Activated naive CD4-positive, alpha-beta T cell treated with anti-CD3 and anti-CD28 coated beads, Interleukin-2, amount 50 U/mL, for 24 hours (primary cell): ENCODE measurements around the gene OR10S1.
"Not testable (repeated sequence)": the region's sequence is repeated elsewhere in the genome, so short reads cannot be mapped to it uniquely, and the experiment has no call there.

Experiments used
- H3K27ac Mint-ChIP-seq: one replicate; pipeline ENCODE4 v1.8.0; 2021; ENCODE audit warnings: mild to moderate bottlenecking, mixed read lengths
- H3K27me3 Mint-ChIP-seq: one replicate; pipeline ENCODE4 v1.8.0; 2021; ENCODE audit warnings: mixed read lengths
- H3K36me3 Mint-ChIP-seq: one replicate; pipeline ENCODE4 v1.8.0; 2021; ENCODE audit warnings: mixed read lengths
- H3K4me1 Mint-ChIP-seq: one replicate; pipeline ENCODE4 v1.8.0; 2021; ENCODE audit warnings: mixed read lengths
- H3K4me3 Mint-ChIP-seq: one replicate; pipeline ENCODE4 v1.8.0; 2021; ENCODE audit warnings: mild to moderate bottlenecking, mixed read lengths
- H3K9me3 Mint-ChIP-seq: one replicate; pipeline ENCODE4 v1.8.0; 2021; ENCODE audit warnings: mixed read lengths

The OR10S1 gene

DNA sequence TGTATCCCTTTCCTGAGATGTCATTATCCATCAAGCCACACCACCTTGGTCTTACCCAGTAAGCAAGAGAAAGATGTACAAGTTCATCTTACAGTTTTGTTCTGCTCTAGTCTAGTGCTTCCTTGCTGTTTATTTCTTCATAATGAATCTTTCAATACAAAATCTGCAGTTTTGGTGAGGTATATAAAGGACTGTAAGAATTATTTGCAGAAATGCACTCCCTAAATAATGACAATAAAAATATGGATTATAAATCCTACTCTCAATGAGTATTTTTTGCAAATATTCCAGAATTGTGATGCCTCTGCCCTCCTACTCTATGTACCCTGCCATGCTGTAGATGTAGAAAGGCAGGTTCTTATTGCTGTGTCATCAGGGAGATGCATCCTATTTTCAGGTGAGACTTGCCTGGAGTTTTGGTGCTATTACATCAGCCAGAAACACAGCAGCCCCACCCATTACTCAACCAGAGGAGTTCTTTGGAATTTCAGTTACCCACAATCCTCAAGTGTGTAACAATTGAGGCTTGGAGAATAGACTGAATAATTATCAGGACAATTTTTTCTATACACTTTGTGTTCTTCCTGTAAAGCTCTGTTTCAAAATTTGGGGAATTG is at the start of gene OR10S1:
TSS of gene OR10S1 (minus strand) at position 51 of the 617 bp plus-strand sequence. CDS start 117 bp downstream, outside the sequence.
- H3K4me1 Mint-ChIP-seq, result no peaks in the 10 kb centered on the region
- no peak within 1 kb of the TSS for H3K27ac Mint-ChIP-seq

DNA sequence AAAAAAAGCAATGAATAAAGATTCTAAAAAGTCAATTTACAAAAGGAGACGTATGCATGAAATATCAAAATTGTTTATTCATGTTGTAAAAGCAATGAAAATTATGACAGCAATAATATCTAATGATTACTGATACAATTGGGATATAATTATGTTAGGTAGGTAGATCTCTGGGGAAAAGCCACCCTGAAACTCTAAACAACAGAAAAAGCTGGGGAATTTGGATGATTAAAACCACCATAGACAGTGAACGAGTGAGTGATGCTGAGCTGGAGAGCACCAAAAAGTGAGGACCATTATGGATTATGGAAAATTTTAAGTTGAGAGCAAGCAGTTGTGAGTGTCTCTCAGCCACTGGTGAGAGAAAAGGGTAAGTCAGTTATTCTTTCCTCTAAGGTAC is 48.9 kb upstream of the OR10S1 start, which contains the start of gene OR10G8:
TSS of gene OR10G8 (plus strand) at position 301 of the 400 bp plus-strand sequence. CDS start 2,825 bp downstream, outside the sequence.
- Mint-ChIP-seq H3K36me3 (no peaks in the 10 kb centered on the region), H3K4me3 (no peak within 1 kb of the TSS), H3K4me1 (no peaks in the 10 kb centered on the region), H3K27me3 (no peaks in the 10 kb centered on the region), H3K9me3 (no peaks in the 10 kb centered on the region), H3K27ac (no peak within 1 kb of the TSS)

More for the DNA sequence above, at the start of gene OR10S1:
- no peaks in the 10 kb centered on the region for H3K9me3 Mint-ChIP-seq
- H3K36me3 Mint-ChIP-seq, result no peaks in the 10 kb centered on the region
- no peak within 1 kb of the TSS for H3K4me3 Mint-ChIP-seq
- H3K27me3 Mint-ChIP-seq, result peaks cover 1% of the 10 kb centered on the region

DNA sequence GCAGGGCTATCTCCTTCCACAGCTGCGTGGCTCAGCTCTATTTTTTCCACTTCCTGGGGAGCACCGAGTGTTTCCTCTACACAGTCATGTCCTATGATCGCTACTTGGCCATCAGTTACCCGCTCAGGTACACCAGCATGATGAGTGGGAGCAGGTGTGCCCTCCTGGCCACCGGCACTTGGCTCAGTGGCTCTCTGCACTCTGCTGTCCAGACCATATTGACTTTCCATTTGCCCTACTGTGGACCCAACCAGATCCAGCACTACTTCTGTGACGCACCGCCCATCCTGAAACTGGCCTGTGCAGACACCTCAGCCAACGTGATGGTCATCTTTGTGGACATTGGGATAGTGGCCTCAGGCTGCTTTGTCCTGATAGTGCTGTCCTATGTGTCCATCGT is 38.3 kb upstream of the OR10S1 start:
- not testable (repeated sequence) for H3K4me3 Mint-ChIP-seq, H3K4me1 Mint-ChIP-seq, H3K9me3 Mint-ChIP-seq, H3K27ac Mint-ChIP-seq, H3K36me3 Mint-ChIP-seq, H3K27me3 Mint-ChIP-seq

GRCh38 chr11:124012697-124013096 is 35.1 kb upstream of the OR10S1 start, which contains the start of gene OR10G4:
Gene OR10G4 (plus strand): TSS chr11:124012997. CDS start chr11:124015575, 2,578 bp downstream.
- H3K27ac Mint-ChIP-seq, result no peak within 1 kb of the TSS
- H3K4me3 Mint-ChIP-seq, result no peak within 1 kb of the TSS
- peaks cover 6% of the 10 kb centered on the region for H3K27me3 Mint-ChIP-seq

GRCh38 chr11:123995119-123995518 is 17.5 kb upstream of the OR10S1 start, which contains the start of gene OR10G6:
Gene OR10G6 (minus strand): TSS chr11:123995161. CDS start chr11:123995161, 0 bp downstream.
- H3K4me3 Mint-ChIP-seq, result no peak within 1 kb of the TSS
- H3K27ac Mint-ChIP-seq, result no peak within 1 kb of the TSS
- H3K27me3 Mint-ChIP-seq, result no peaks in the 10 kb centered on the region
- H3K4me1 Mint-ChIP-seq, result no peaks in the 10 kb centered on the region
- no peaks in the 10 kb centered on the region for H3K9me3 Mint-ChIP-seq
- no peaks in the 10 kb centered on the region for H3K36me3 Mint-ChIP-seq

More at GRCh38 chr11:124012697-124013096, 35.1 kb upstream of the OR10S1 start, which contains the start of gene OR10G4:
- no peaks in the 10 kb centered on the region for H3K36me3 Mint-ChIP-seq
- no peaks in the 10 kb centered on the region for H3K4me1 Mint-ChIP-seq
- no peaks in the 10 kb centered on the region for H3K9me3 Mint-ChIP-seq

GRCh38 chr11:123979311-123979710 is 1.7 kb upstream of the OR10S1 start:
- Mint-ChIP-seq H3K4me1 (no peaks in the 10 kb centered on the region), H3K27me3 (peaks cover 1% of the 10 kb centered on the region), H3K9me3 (no peaks in the 10 kb centered on the region), H3K27ac (no peak overlapping the region), H3K36me3 (no peaks in the 10 kb centered on the region), H3K4me3 (no peak overlapping the region)

DNA sequence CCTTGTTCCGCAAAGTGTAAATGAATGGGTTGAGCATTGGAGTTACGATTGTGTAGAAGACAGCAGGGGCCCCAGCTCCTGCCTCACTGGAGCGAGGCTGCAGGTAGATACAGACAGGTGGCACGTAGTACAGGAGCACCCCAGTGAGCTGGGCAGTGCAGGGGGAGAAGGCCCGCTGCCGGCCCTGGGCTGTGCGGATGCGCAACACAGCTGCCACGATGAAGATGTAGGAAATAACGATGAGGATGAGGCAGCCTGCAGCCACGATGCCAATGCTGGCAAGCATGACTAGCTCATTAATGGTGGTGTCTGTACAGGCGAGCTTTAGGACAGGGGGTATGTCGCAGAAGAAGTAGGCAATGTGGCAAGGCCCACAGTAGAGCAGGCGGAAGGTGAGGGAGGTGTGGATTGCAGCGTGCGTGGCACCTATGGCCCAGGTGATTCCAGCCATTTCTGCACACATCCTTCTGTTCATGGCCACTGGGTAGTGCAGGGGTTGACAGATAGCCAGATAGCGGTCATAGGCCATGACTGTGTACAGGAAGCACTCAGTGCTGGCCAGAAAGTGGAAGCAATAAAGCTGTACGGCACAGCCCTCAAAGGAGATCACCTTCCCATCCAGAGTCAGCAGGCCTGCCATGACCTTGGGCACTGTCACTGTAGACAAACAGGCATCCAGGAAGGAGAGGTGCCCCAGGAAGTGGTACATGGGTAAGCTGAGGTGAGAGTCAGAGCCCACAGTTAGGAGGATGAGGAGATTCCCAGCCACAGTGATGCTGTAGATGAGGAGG is 616 bp downstream of the OR10S1 start:
- Mint-ChIP-seq H3K27me3 (peaks cover 1% of the 10 kb centered on the region), H3K27ac (no peak overlapping the region), H3K36me3 (no peaks in the 10 kb centered on the region), H3K4me1 (no peaks in the 10 kb centered on the region), H3K9me3 (no peaks in the 10 kb centered on the region), H3K4me3 (no peak overlapping the region)

DNA sequence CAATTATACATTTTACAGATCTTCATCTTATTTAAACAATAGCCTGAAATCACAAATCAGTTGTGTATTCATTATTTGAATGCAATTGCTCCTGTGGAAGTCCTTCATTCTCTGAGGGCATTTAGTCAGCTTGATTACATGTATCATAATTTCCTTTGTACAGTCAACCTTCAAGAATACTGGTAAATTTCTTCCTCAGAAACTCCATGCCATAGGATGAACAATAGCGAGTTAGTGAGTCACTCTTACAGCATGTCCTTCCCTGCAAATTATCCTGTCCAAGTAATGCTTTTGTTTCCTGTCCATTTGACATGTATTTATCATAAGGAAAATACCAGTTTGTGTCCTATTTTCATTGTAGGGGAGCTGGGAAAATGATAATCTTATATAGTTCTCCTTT is 3.8 kb downstream of the OR10S1 start:
- no peaks in the 10 kb centered on the region for H3K4me1 Mint-ChIP-seq

GRCh38 chr11:123956752-123957151 is 20.8 kb downstream of the OR10S1 start:
- Mint-ChIP-seq H3K4me1 (no peaks in the 10 kb centered on the region), H3K36me3 (no peaks in the 10 kb centered on the region), H3K27me3 (peaks cover 5% of the 10 kb centered on the region), H3K9me3 (peaks cover 6% of the 10 kb centered on the region), H3K4me3 (no peak overlapping the region), H3K27ac (no peak overlapping the region)

More for the DNA sequence above, 3.8 kb downstream of the OR10S1 start:
- no peaks in the 10 kb centered on the region for H3K27me3 Mint-ChIP-seq
- H3K4me3 Mint-ChIP-seq, result no peak overlapping the region
- H3K27ac Mint-ChIP-seq, result no peak overlapping the region
- no peaks in the 10 kb centered on the region for H3K36me3 Mint-ChIP-seq
- H3K9me3 Mint-ChIP-seq, result no peaks in the 10 kb centered on the region

DNA sequence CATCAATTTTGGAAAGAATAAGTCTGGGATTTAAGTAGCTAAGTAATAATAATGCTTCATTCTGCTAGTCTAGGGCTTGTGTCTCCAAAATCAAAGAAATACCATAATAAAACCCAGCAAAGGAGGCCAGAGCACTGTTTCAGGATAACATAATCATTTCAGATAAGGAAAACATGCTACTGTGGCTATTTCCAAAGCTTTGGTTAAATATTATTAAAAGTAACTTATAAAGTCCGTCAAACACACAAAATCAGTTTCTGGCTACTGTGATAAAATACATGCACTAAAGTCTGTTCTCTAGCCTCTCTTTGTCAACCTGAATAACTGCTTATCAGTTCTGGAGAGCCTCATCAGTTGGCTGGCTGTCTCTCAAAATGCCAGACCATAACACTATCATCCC is 32.4 kb downstream of the OR10S1 start:
- Mint-ChIP-seq H3K27me3 (peaks cover 10% of the 10 kb centered on the region), H3K4me1 (no peaks in the 10 kb centered on the region), H3K4me3 (no peak overlapping the region), H3K36me3 (no peaks in the 10 kb centered on the region), H3K9me3 (no peaks in the 10 kb centered on the region), H3K27ac (no peak overlapping the region)

GRCh38 chr11:123943738-123944137 is 33.8 kb downstream of the OR10S1 start, which contains the start of gene OR6T1:
Gene OR6T1 (minus strand): TSS chr11:123943838. CDS start chr11:123943838, 0 bp downstream.
- H3K9me3 Mint-ChIP-seq, result no peaks in the 10 kb centered on the region
- H3K4me3 Mint-ChIP-seq, result no peak within 1 kb of the TSS
- no peaks in the 10 kb centered on the region for H3K36me3 Mint-ChIP-seq
- H3K4me1 Mint-ChIP-seq, result no peaks in the 10 kb centered on the region
- no peak within 1 kb of the TSS for H3K27ac Mint-ChIP-seq
- peaks cover 8% of the 10 kb centered on the region for H3K27me3 Mint-ChIP-seq

DNA sequence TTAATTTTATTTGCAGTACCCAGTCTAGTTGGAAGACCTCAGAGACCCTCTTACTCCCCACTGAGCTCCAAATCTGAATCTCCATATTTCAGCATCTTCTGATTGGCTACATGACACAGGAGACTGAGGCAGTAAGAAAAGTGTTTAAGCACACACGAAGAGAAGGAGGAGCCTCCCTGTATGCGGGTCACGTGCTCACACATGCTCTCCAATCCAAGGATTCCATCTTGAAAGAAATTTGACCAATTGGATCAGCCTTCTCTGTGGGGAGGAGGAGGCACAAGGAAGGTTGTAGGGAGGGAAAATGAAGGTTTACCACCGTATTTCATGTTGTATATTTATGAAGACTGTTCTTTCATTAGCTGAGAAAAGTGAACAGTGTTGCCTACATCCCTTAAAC is 35.2 kb downstream of the OR10S1 start:
- Mint-ChIP-seq H3K36me3 (no peaks in the 10 kb centered on the region), H3K4me3 (no peak overlapping the region), H3K27me3 (peaks cover 8% of the 10 kb centered on the region), H3K4me1 (no peaks in the 10 kb centered on the region), H3K27ac (no peak overlapping the region), H3K9me3 (no peaks in the 10 kb centered on the region)

DNA sequence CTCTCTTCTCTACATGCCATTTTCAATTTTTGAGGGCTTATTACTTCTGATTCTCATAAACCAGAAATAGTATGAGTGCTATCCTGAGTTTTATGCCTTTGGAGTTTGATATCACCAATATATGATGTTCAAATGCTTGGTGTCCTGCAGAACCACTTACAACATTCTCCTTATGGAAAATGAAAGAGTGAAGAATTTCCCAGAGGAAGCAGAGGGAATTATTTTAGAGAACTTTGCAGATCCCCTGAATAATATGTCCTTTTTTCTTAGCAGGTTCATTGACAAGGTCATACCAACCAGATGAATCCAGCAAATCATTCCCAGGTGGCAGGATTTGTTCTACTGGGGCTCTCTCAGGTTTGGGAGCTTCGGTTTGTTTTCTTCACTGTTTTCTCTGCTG is 38.3 kb downstream of the OR10S1 start, which contains the start of gene OR4D5:
TSS of gene OR4D5 (plus strand) at position 301 of the 400 bp plus-strand sequence. CDS start at position 301, 0 bp downstream.
- Mint-ChIP-seq H3K9me3 (no peaks in the 10 kb centered on the region), H3K27ac (no peak within 1 kb of the TSS), H3K36me3 (no peaks in the 10 kb centered on the region), H3K4me1 (no peaks in the 10 kb centered on the region), H3K27me3 (peaks cover 1% of the 10 kb centered on the region), H3K4me3 (no peak within 1 kb of the TSS)
